Activated T-cell treated with anti-CD3 and anti-CD28 coated beads, Interleukin-2, amount 50 U/mL, for 24 hours (primary cell): ENCODE results near the gene SH3BP4.
"Not testable (repeated sequence)": the region's sequence is repeated elsewhere in the genome, so short reads cannot be mapped to it uniquely, and the experiment has no call there.

Experiments
- DNase-seq: peaks from one replicate; pipeline ENCODE4 v3.0.0-alpha.2; 2020
- H3K27ac Mint-ChIP-seq: 2 replicates; pipeline ENCODE4 v1.8.0; 2020; ENCODE audit warnings: mild to moderate bottlenecking, mixed read lengths
- H3K27me3 Mint-ChIP-seq: 2 replicates; pipeline ENCODE4 v1.8.0; 2020; ENCODE audit warnings: mixed read lengths
- H3K36me3 Mint-ChIP-seq: 2 replicates; pipeline ENCODE4 v1.8.0; 2020; ENCODE audit warnings: low read depth, mixed read lengths
- H3K4me1 Mint-ChIP-seq: 2 replicates; pipeline ENCODE4 v1.8.0; 2020; ENCODE audit warnings: low read depth, mixed read lengths
- H3K4me3 Mint-ChIP-seq: 2 replicates; pipeline ENCODE4 v1.8.0; 2020; ENCODE audit warnings: mild to moderate bottlenecking, moderate library complexity, mixed read lengths
- H3K9me3 Mint-ChIP-seq: 2 replicates; pipeline ENCODE4 v1.8.0; 2020; ENCODE audit warnings: mixed read lengths

The SH3BP4 gene

DNA sequence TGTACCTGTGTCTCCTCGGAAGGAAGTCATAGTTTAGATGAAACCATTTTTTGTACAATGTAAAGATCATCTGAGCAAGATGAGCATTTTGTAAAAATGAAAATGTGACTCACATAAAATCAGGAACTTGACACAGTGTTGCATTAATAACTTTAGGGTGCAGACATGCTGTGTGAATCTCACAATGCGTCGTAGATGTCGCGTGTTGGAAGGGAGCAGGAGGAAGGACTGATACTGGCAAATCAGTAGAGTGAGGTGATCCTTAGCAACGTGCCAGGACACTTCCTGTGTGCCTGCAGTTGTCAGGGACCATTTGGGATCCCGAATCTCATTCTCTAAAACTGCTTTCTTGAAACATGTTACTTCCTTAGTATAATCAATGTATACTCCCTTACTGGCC, 103.1 kb downstream of the SH3BP4 start:
- Mint-ChIP-seq H3K27me3 (peaks cover 16% of the 10 kb centered on the region), H3K4me1 (no peaks in the 10 kb centered on the region), H3K36me3 (no peaks in the 10 kb centered on the region), H3K27ac (no peak overlapping the region), H3K9me3 (no peaks in the 10 kb centered on the region), H3K4me3 (no peak overlapping the region)
- no peak for DNase-seq

DNA sequence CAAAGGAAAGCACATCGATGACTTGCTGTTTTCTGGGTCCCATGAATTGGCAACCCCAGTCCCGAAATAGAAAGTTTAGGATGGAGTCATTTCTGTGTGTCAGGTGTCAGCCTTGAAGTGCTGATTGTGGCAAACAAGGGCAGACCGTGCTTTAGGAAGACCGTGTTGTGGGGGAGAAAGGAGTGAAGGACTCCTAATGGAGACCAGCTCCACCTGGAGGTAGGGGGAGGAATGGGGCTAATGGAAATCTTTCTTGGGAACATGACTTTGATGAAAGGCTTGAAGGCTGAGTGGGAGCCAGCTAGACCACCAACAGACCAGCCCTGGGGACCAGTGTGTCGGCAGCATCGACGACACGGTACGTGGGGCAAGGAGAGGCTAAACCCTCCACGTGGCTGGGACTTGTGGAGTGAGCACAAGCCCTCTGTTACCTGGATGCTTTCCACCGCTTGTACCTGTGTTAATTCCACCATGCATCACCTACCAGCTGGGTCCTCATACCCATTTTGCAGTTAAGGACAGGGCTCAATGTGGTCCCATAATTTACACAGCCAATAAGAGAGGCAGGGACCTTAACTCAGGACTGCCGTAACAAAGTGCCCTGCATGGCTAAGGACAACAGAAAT, 104.2 kb downstream of the SH3BP4 start:
- no peaks in the 10 kb centered on the region for H3K36me3 Mint-ChIP-seq
- no peaks in the 10 kb centered on the region for H3K4me1 Mint-ChIP-seq
- H3K4me3 Mint-ChIP-seq: no peak overlapping the region
- peaks cover 23% of the 10 kb centered on the region for H3K27me3 Mint-ChIP-seq
- H3K27ac Mint-ChIP-seq: no peak overlapping the region
- H3K9me3 Mint-ChIP-seq: no peaks in the 10 kb centered on the region
- no peak for DNase-seq

DNA sequence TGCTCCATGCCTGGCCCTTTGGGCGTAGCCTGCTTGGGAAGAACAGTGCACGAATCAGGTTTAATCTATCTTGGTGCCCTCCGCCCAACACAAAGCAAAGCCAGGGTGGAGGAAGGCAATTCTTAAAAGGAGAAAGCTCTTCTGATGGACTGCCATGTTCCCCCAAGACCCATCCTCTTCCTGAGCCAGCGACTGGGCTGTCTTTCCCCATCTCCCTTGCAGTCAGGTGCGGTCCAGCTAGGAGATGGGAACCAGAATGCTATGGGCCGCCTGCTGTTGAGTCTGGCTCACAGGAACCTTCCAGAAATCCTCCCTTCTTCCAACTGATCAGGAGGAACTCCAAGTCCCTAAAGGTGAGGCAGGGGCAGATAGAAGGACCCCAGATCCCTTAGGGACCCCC, 105.0 kb downstream of the SH3BP4 start:
- Mint-ChIP-seq H3K9me3 (no peaks in the 10 kb centered on the region), H3K4me1 (no peaks in the 10 kb centered on the region), H3K27ac (no peak overlapping the region), H3K36me3 (no peaks in the 10 kb centered on the region), H3K4me3 (no peak overlapping the region), H3K27me3 (peaks cover 24% of the 10 kb centered on the region)
- no peak for DNase-seq

DNA sequence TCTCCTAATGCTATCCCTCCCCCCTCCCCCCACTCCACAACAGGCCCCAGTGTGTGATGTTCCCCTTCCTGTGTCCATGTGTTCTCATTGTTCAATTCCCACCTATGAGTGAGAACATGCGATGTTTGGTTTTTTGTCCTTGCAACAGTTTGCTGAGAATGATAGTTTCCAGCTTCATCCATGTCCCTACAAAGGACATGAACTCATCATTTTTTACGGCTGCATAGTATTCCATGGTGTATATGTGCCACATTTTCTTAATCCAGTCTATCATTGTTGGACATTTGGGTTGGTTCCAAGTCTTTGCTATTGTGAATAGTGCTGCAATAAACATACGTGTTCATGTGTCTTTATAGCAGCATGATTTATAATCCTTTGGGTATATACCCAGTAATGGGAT, 105.8 kb downstream of the SH3BP4 start:
- not testable (repeated sequence) for H3K9me3 Mint-ChIP-seq, H3K4me1 Mint-ChIP-seq, H3K27ac Mint-ChIP-seq, DNase-seq, H3K36me3 Mint-ChIP-seq, H3K4me3 Mint-ChIP-seq
- H3K27me3 Mint-ChIP-seq: peaks cover 25% of the 10 kb centered on the region

DNA sequence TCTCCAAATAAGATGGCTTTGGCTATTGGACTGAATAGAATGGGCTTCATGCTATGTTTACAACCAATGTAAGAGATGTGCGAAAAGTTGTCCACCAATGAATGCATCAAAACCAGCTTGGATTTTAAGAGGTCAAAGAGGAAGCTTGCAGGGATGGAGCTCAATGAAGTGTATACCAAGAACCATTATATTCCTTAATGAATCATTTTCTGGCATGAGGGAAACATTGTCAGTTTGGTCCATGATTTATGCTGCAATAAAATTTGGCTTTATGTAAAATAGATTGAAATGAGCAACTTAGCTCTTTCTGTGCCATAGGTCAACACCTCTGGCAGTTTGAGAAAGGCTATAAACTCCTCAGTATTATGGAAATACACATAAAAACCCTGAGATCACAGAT, 107.3 kb downstream of the SH3BP4 start:
- Mint-ChIP-seq H3K4me1 (no peaks in the 10 kb centered on the region), H3K9me3 (no peaks in the 10 kb centered on the region), H3K27me3 (peaks cover 25% of the 10 kb centered on the region), H3K4me3 (no peak overlapping the region), H3K27ac (no peak overlapping the region), H3K36me3 (no peaks in the 10 kb centered on the region)
- DNase-seq: no peak

DNA sequence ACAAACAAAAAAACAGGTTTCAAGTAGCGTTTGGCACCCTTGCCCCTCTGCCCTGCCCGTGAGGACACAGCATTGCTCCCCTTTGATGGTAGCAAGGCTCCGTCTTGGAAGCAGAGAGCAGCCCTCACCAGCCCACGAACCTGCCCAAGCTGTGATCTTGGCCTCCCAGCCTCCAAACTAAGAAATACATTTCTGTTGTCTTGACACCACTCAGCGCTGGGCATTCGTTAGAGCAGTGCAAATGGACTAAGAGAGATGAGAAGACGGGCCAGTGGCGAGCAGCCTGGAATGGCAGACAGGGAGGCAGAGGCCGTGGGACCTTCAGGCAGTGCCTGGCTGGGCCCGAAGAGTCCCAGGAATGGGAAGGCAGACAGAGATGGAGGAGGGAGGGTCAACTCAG, 109.8 kb downstream of the SH3BP4 start:
- H3K4me1 Mint-ChIP-seq: no peaks in the 10 kb centered on the region
- no peaks in the 10 kb centered on the region for H3K36me3 Mint-ChIP-seq
- H3K9me3 Mint-ChIP-seq: no peaks in the 10 kb centered on the region
- H3K27me3 Mint-ChIP-seq: peaks cover 25% of the 10 kb centered on the region
- no peak overlapping the region for H3K27ac Mint-ChIP-seq
- DNase-seq: no peak
- no peak overlapping the region for H3K4me3 Mint-ChIP-seq

DNA sequence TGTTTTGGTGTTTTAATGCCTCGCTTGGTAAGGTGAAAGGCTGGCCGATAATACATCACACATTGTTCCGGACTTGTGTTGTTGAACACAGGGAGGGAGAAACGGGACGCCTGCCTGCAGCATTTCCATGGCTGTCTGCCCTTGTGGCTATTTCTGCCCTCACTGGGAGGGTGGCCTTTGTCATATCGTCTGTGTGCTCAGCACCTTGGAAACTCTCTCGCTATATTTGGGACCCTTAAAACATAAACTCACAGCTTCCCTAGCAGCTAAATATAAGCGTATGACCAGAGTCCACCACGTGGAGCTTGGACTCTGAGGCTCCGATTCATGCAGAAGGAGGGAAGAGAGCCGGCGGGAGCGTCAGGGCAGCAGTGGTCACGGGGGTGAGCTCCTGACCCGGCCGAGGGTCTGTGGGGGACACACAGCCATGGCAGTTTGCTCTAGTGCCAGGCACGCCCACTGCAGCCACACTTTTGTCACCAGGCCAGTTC, 111.7 kb downstream of the SH3BP4 start:
- no peak overlapping the region for H3K4me3 Mint-ChIP-seq
- no peaks in the 10 kb centered on the region for H3K36me3 Mint-ChIP-seq
- H3K27ac Mint-ChIP-seq: no peak overlapping the region
- no peaks in the 10 kb centered on the region for H3K9me3 Mint-ChIP-seq
- H3K4me1 Mint-ChIP-seq: no peaks in the 10 kb centered on the region
- no peak for DNase-seq
- peaks cover 21% of the 10 kb centered on the region for H3K27me3 Mint-ChIP-seq

DNA sequence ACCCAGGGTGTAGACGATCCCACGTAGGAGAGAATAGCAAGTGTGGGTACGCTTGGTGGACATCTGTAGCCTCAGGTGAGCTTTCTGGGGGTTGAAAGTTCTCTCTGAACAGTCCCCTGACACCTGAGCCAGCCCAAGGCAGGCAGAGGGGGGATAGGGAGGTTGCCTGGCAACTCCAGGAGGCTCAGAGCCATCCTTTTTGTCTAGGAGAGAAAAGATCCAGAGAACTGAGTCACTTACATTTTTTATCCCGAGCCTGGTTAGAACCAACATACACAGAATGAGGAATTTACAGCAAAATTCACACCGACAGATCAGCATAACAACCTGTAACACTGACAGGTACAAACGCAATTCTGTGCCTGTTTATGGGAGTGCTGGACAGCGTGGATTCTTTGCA, 113.2 kb downstream of the SH3BP4 start:
- no peak overlapping the region for H3K4me3 Mint-ChIP-seq
- H3K36me3 Mint-ChIP-seq: no peaks in the 10 kb centered on the region
- H3K4me1 Mint-ChIP-seq: no peaks in the 10 kb centered on the region
- no peaks in the 10 kb centered on the region for H3K9me3 Mint-ChIP-seq
- DNase-seq: no peak
- H3K27ac Mint-ChIP-seq: no peak overlapping the region
- peaks cover 27% of the 10 kb centered on the region for H3K27me3 Mint-ChIP-seq

DNA sequence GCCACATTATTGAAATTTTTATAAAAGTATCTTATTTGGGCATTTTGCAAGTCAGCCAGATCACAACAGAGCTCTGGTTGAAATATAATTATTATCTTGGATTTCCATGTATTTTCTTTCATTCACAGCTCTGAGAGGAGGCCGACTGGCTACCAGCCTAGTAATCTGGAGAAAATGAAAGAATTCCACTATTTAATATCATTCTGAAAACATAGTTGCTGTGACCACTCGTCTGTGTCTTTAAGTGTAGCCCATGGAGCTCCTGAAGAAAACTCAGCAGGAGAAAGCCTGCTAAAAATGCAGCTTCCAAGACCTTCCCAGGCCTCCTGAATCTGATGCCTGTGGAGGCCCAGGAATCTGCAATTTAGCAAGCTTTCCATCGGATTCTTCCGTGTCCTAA, 114.7 kb downstream of the SH3BP4 start:
- Mint-ChIP-seq H3K4me1 (no peaks in the 10 kb centered on the region), H3K36me3 (no peaks in the 10 kb centered on the region), H3K27ac (no peak overlapping the region), H3K9me3 (no peaks in the 10 kb centered on the region), H3K4me3 (no peak overlapping the region), H3K27me3 (peaks cover 27% of the 10 kb centered on the region)
- DNase-seq: no peak

DNA sequence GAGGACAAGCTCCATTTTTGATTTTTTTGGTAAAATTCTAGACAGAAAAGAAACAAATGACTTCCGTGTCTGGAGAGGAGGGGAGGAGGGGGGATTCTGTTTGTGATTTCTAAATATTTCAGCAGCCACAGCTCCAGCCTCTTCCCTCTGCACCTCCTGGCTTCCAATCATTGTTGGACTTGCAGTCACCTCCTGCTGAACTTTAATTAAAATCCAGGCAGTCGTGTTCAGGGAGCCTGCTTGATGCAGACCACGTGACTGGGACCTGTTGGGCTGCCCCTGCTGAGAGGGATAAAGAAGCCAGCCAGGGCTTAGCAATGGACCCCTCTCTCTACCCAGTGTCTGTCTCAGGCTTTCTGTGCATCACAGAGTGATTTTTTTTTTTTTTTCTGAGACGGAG, 115.1 kb downstream of the SH3BP4 start:
- no peak overlapping the region for H3K27ac Mint-ChIP-seq
- H3K36me3 Mint-ChIP-seq: no peaks in the 10 kb centered on the region
- no peak for DNase-seq
- no peaks in the 10 kb centered on the region for H3K4me1 Mint-ChIP-seq
- H3K27me3 Mint-ChIP-seq: peaks cover 26% of the 10 kb centered on the region
- no peaks in the 10 kb centered on the region for H3K9me3 Mint-ChIP-seq
- no peak overlapping the region for H3K4me3 Mint-ChIP-seq

DNA sequence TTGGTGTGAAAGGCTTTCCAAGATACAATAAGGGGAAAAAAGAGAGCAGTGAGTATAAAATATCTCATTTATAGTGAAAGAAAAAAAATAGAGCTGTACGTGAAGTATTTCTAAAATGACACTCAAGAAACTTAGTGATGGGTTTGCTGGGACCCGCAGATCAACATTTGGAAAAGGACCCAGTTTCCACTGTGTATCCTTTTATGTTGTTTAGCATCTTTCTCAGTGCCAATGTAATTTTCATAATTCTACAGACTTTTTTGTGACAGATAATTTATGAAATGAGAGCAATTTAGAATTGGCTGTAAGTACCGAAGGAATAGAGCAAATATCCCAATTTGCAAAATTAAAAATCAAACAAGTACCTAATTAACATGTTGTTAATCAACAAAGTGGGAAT, 116.9 kb downstream of the SH3BP4 start:
- Mint-ChIP-seq H3K4me1 (no peaks in the 10 kb centered on the region), H3K27me3 (peaks cover 24% of the 10 kb centered on the region), H3K4me3 (no peak overlapping the region), H3K9me3 (no peaks in the 10 kb centered on the region), H3K27ac (no peak overlapping the region), H3K36me3 (no peaks in the 10 kb centered on the region)
- no peak for DNase-seq

DNA sequence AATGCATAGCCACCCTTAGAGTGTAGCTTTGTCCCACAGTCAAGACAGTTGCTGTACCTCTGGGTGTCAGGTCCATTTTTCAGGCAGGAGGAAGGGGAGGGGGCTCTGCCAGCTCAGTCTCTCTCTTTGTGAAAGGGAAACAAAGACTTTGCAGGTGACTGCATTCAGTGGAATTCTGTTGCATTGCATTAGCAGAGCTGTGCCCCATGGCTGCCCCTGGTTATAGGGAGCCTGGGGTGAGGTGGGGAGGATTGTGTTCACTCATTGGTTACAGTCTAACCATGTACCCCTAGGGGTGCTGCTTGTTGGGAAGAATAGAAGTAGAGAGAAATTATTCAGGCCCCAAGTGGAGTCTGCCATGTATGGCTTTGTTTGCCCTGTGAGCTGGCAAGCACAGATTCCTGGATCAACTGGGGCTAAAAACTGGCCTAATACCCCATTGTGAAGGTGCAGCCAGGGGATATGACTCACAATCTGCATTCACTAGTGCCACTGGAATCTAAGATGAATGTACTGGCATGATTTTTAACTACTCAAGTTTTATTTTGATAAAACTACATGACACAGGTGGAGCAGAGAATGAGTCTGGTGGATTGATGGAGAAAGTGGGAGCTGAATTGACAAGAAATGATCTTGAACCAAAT, 118.4 kb downstream of the SH3BP4 start:
- no peak for DNase-seq
- peaks cover 24% of the 10 kb centered on the region for H3K27me3 Mint-ChIP-seq
- no peak overlapping the region for H3K27ac Mint-ChIP-seq
- no peaks in the 10 kb centered on the region for H3K36me3 Mint-ChIP-seq
- H3K9me3 Mint-ChIP-seq: no peaks in the 10 kb centered on the region
- H3K4me3 Mint-ChIP-seq: no peak overlapping the region
- H3K4me1 Mint-ChIP-seq: no peaks in the 10 kb centered on the region

DNA sequence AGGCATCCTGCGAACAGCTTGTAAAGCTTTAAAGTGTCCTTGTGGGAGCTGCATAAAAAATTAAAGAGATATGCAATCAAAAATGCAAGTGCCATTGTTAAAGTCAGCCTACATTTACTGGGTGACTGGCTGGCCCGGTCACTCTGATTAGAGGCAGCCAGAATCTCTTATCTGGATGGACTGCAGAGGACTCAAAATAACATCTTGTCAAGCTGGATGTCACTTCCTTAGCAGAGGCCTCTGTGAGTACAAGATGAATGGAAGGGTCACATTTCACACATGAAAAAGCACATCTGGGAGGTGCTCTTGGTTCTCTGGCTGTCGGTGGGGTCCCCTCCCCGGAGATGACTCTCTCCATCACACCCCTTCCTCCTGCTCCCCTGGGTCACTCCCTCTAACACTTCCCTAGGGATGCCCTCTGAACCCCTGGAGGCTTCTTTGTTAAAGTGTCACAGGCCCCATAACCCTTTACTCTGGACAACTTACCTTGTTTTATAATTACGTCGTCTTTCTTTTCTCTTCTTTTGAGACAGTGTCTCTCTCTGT, 122.1 kb downstream of the SH3BP4 start:
- Mint-ChIP-seq H3K4me3 (no peak overlapping the region), H3K27me3 (peaks cover 18% of the 10 kb centered on the region), H3K27ac (no peak overlapping the region), H3K4me1 (no peaks in the 10 kb centered on the region), H3K9me3 (no peaks in the 10 kb centered on the region), H3K36me3 (no peaks in the 10 kb centered on the region)
- DNase-seq: no peak

DNA sequence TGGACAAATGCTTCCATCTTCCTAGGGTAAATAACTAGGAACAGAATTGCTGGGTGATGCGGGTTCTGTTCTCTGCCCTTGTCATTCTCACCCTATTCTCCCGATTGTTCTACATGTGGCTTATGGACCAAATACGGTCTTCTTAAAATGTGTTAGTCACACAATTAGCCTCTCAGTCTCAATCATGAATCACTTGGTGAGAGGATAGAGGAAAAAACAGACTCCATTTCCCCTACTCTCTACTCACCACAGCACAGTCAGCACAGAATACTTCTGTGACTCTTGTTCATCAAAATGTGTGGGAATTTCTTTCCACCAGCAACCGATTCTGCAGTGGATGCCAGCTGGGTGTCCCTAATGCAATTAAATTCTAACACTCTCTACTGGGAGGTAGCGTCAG, 125.2 kb downstream of the SH3BP4 start:
- Mint-ChIP-seq H3K27me3 (no peaks in the 10 kb centered on the region), H3K36me3 (no peaks in the 10 kb centered on the region), H3K4me1 (no peaks in the 10 kb centered on the region), H3K27ac (no peak overlapping the region), H3K4me3 (no peak overlapping the region), H3K9me3 (no peaks in the 10 kb centered on the region)
- no peak for DNase-seq

DNA sequence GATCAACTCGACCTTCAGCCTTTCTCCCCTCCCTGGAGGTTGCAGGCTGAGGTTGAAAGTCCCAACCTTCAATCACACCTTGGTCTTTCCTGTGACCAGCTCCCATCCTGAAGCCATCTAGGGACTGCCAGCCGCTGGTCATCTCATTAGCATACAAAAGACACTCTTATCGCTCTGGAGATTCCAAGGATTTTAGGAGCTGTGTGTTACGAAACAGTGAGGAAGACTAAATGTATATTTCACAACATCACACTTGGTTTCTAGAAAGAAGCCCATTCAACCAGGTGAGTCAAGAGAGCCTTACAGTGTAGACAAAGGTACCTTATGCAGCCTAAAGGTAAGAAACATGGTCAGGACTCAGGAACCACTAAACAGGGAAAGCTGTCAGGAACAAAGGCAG, 126.4 kb downstream of the SH3BP4 start:
- Mint-ChIP-seq H3K27me3 (peaks cover 5% of the 10 kb centered on the region), H3K27ac (no peak overlapping the region), H3K36me3 (no peaks in the 10 kb centered on the region), H3K9me3 (no peaks in the 10 kb centered on the region), H3K4me1 (no peaks in the 10 kb centered on the region), H3K4me3 (no peak overlapping the region)
- DNase-seq: no peak
